NCI-H510A treated with DMSO at 0.1 percent for 48 hours (cell line): ENCODE measurements around the gene ANKS1B.

ENCODE experiments used
- DNase-seq: peaks from one replicate; lab custom pipeline; 2025; lab: John Stamatoyannopoulos, UW

Gene ANKS1B

GRCh38 chr12:99960311-99960710, 24.4 kb downstream of the ANKS1B start:
- no peak for DNase-seq

GRCh38 chr12:99959549-99960170, 25.1 kb downstream of the ANKS1B start:
- DNase-seq, result no peak

- no peak for DNase-seq
These were observed 26.8 kb downstream of the ANKS1B start for GRCh38 chr12:99957866-99958466.

GRCh38 chr12:99954724-99955123, 30.0 kb downstream of the ANKS1B start:
- no peak for DNase-seq

GRCh38 chr12:99948370-99948769, 36.4 kb downstream of the ANKS1B start:
- no peak for DNase-seq

- no peak for DNase-seq
These were observed 38.6 kb downstream of the ANKS1B start for GRCh38 chr12:99946131-99946530.

GRCh38 chr12:99935608-99936007, 49.1 kb downstream of the ANKS1B start:
- DNase-seq, result no peak

GRCh38 chr12:99926511-99927169, 58.1 kb downstream of the ANKS1B start:
- no peak for DNase-seq

GRCh38 chr12:99920353-99920960, 64.3 kb downstream of the ANKS1B start:
- DNase-seq, result no peak

- no peak for DNase-seq
These were observed 66.9 kb downstream of the ANKS1B start for GRCh38 chr12:99917711-99918402.

- DNase-seq, result no peak
These were observed 68.2 kb downstream of the ANKS1B start for GRCh38 chr12:99916555-99916954.

- DNase-seq, result no peak
These were observed 69.3 kb downstream of the ANKS1B start for GRCh38 chr12:99915251-99916082.

GRCh38 chr12:99914206-99914605, 70.5 kb downstream of the ANKS1B start:
- DNase-seq, result no peak

- DNase-seq, result no peak
These were observed 72.8 kb downstream of the ANKS1B start for GRCh38 chr12:99911967-99912366.

GRCh38 chr12:99911081-99911480, 73.7 kb downstream of the ANKS1B start:
- DNase-seq, result no peak

- no peak for DNase-seq
These were observed 74.4 kb downstream of the ANKS1B start for GRCh38 chr12:99910342-99910741.

GRCh38 chr12:99906786-99907579, 77.8 kb downstream of the ANKS1B start:
- DNase-seq, result no peak

GRCh38 chr12:99901181-99901580, 83.6 kb downstream of the ANKS1B start:
- DNase-seq, result no peak

- DNase-seq, result no peak
These were observed 86.1 kb downstream of the ANKS1B start for GRCh38 chr12:99898645-99899044.

GRCh38 chr12:99879439-99879838, 105.3 kb downstream of the ANKS1B start:
- DNase-seq, result no peak

- DNase-seq, result no peak
These were observed 109.7 kb downstream of the ANKS1B start for GRCh38 chr12:99875081-99875480.
